Caco-2 (cell line): Measurements from ENCODE around the gene PRKAA1. TPM values are rescaled to one million over a fixed set of nuclear protein-coding genes. Genes with fewer than 3 reads are reported as not detected.

Experiments
- BruUV-seq: library from RNA; stranded (reverse); fragments of 400-500 nt; replicated peaks from 2 replicates; lab custom pipeline; 2021; lab: Mats Ljungman, UMichigan
- CTCF ChIA-PET: fragments of 300-600 bp; sonication (Branson Sonifier 250); formaldehyde crosslinking; loops from one replicate; lab custom pipeline; 2022; ENCODE audit warnings: antibody characterized with exemption; lab: Charles Lee
- POLR2A ChIA-PET: fragments of 300-600 bp; sonication (Branson Sonifier 250); formaldehyde crosslinking; loops from one replicate; lab custom pipeline; 2022; ENCODE audit warnings: antibody characterized with exemption; lab: Charles Lee
- DNase-seq, 2 experiments: peaks; one replicate each; pipeline versions ENCODE4 v3.0.0 to v3.0.0-alpha.2; 2020 to 2022
- H3K27me3 ChIP-seq: replicated peaks from 2 replicates; pipeline ENCODE4 v1.6.0; 2011; ENCODE audit warnings: low read length; ENCODE audit not compliant: control insufficient read depth, insufficient read depth
- H3K36me3 ChIP-seq: 2 replicates; pipeline ENCODE4 v1.5.1; 2011; ENCODE audit warnings: low read length; ENCODE audit not compliant: control insufficient read depth, insufficient read depth
- H3K4me1 ChIP-seq: fragments of 250-450 bp; sonication (Bioruptor Pico); 2 replicates; pipeline ENCODE4 v1.5.1; 2020; ENCODE audit warnings: mild to moderate bottlenecking
- H3K4me3 ChIP-seq: 2 replicates; pipeline ENCODE4 v1.5.1; 2011; ENCODE audit warnings: low read depth, mild to moderate bottlenecking, control low read depth, low read length
- H3K9me3 ChIP-seq: fragments of 250-450 bp; sonication (Bioruptor Pico); 2 replicates; pipeline ENCODE4 v1.5.1; 2020; ENCODE audit warnings: mild to moderate bottlenecking, moderate library complexity
- H3K27ac Mint-ChIP-seq: one replicate; pipeline ENCODE4 v1.8.0; 2022; ENCODE audit warnings: mixed read lengths; ENCODE audit not compliant: unreplicated experiment
- H3K27me3 Mint-ChIP-seq: one replicate; pipeline ENCODE4 v1.8.0; 2022; ENCODE audit warnings: mixed read lengths; ENCODE audit not compliant: insufficient read depth, unreplicated experiment
- H3K36me3 Mint-ChIP-seq: one replicate; pipeline ENCODE4 v1.8.0; 2022; ENCODE audit warnings: mild to moderate bottlenecking, mixed read lengths; ENCODE audit not compliant: insufficient read depth, unreplicated experiment
- H3K4me1 Mint-ChIP-seq: one replicate; pipeline ENCODE4 v1.8.0; 2022; ENCODE audit warnings: low read depth, mixed read lengths; ENCODE audit not compliant: unreplicated experiment
- H3K4me3 Mint-ChIP-seq: one replicate; pipeline ENCODE4 v1.8.0; 2022; ENCODE audit warnings: mild to moderate bottlenecking, moderate library complexity, mixed read lengths; ENCODE audit not compliant: unreplicated experiment
- H3K9me3 Mint-ChIP-seq: one replicate; pipeline ENCODE4 v1.8.0; 2022; ENCODE audit warnings: mixed read lengths; ENCODE audit not compliant: unreplicated experiment
- CTCF ChIP-seq, 2 experiments: fragments of 200-600 bp in 1 of 2; IDR thresholded peaks; 1 replicate in 1 of 2; 2 replicates in 1 of 2; pipeline versions ENCODE4 v1.5.1 to v1.8.0; 2011 to 2022; ENCODE audit warnings: antibody characterized with exemption in 1 of 2, control low read depth in 1 of 2, inconsistent platforms in 1 of 2, low read depth in 1 of 2, low read length in 1 of 2, mild to moderate bottlenecking in 1 of 2, moderate library complexity in 1 of 2; ENCODE audit not compliant: insufficient read depth in 1 of 2, severe bottlenecking in 1 of 2, unreplicated experiment in 1 of 2
- intact Hi-C: fragments of 100-400 bp; cut with micrococcal nuclease; formaldehyde crosslinking; loops from one replicate; pipeline ENCODE4 v1.10.0; 2022; ENCODE audit not compliant: unreplicated experiment
- total RNA-seq: library from RNA; stranded (reverse); gene quantifications from 2 replicates; pipeline ENCODE4 v1.2.3, GENCODE V29; 2022

The PRKAA1 gene
- total RNA-seq, 1 experiment from 2014 or later = 64.6 TPM

- Mint-ChIP-seq H3K4me3 (no peak overlapping the region), H3K36me3 (peaks cover 38% of the 10 kb centered on the region), H3K27ac (no peak overlapping the region), H3K9me3 (no peaks in the 10 kb centered on the region), H3K27me3 (no peaks in the 10 kb centered on the region), H3K4me1 (peaks cover 2% of the 10 kb centered on the region)
- no TSS peak for BruUV-seq
- TF ChIP-seq CTCF (IDR thresholded peaks at IDR 0.05; ENCODE audit: insufficient read depth in 1 of 2, low read depth in 1 of 2, low read length in 1 of 2, severe bottlenecking in 1 of 2, unreplicated experiment in 1 of 2) = no peak
- Histone ChIP-seq H3K36me3 (peaks cover 3% of the 10 kb centered on the region), H3K9me3 (no peaks in the 10 kb centered on the region), H3K4me3 (no peak overlapping the region), H3K4me1 (no peaks in the 10 kb centered on the region), H3K27me3 (no peaks in the 10 kb centered on the region)
- DNase-seq = no peak
- CTCF ChIA-PET = no interaction called here
- intact Hi-C loops = no loop called here
- POLR2A ChIA-PET = no interaction called here
Measured at GRCh38 chr5:40823459-40823858, 25.3 kb upstream of the PRKAA1 start.

- BruUV-seq = no TSS peak
- Mint-ChIP-seq H3K4me3 (no peak overlapping the region), H3K4me1 (no peaks in the 10 kb centered on the region), H3K27ac (no peak overlapping the region), H3K27me3 (no peaks in the 10 kb centered on the region), H3K9me3 (no peaks in the 10 kb centered on the region), H3K36me3 (no peaks in the 10 kb centered on the region)
- no peaks in the 10 kb centered on the region for H3K4me1 ChIP-seq
- intact Hi-C loops = no loop called here
- no peaks in the 10 kb centered on the region for H3K9me3 ChIP-seq
- H3K27me3 ChIP-seq = no peaks in the 10 kb centered on the region
- H3K36me3 ChIP-seq = no peaks in the 10 kb centered on the region
- no peak for DNase-seq
- H3K4me3 ChIP-seq = no peak overlapping the region
- no peak for TF ChIP-seq CTCF (IDR thresholded peaks at IDR 0.05; ENCODE audit: insufficient read depth in 1 of 2, low read depth in 1 of 2, low read length in 1 of 2, severe bottlenecking in 1 of 2, unreplicated experiment in 1 of 2)
- CTCF ChIA-PET = no interaction called here
- POLR2A ChIA-PET = no interaction called here
Measured at GRCh38 chr5:40813698-40814281, 15.6 kb upstream of the PRKAA1 start.

- Histone ChIP-seq H3K36me3 (no peaks in the 10 kb centered on the region), H3K4me3 (no peak overlapping the region), H3K9me3 (no peaks in the 10 kb centered on the region), H3K27me3 (no peaks in the 10 kb centered on the region), H3K4me1 (no peaks in the 10 kb centered on the region)
- Mint-ChIP-seq H3K4me3 (no peak overlapping the region), H3K27ac (no peak overlapping the region), H3K4me1 (no peaks in the 10 kb centered on the region), H3K27me3 (no peaks in the 10 kb centered on the region), H3K36me3 (no peaks in the 10 kb centered on the region), H3K9me3 (no peaks in the 10 kb centered on the region)
- BruUV-seq = no TSS peak
- TF ChIP-seq CTCF (IDR thresholded peaks at IDR 0.05; ENCODE audit: insufficient read depth in 1 of 2, low read depth in 1 of 2, low read length in 1 of 2, severe bottlenecking in 1 of 2, unreplicated experiment in 1 of 2) = no peak
- no peak for DNase-seq
- CTCF ChIA-PET = no interaction called here
- intact Hi-C loops = no loop called here
- POLR2A ChIA-PET = no interaction called here
Measured at GRCh38 chr5:40812125-40812524, 14.0 kb upstream of the PRKAA1 start.
